C4-2B (cell line): ENCODE results near the gene BRINP1.

ENCODE experiments used
- CTCF ChIP-seq: fragments of 450-650 bp; conservative IDR thresholded peaks from 2 replicates; pipeline ENCODE4 v1.5.1; 2017; ENCODE audit warnings: mild to moderate bottlenecking
- ZFX ChIP-seq: fragments of 450-650 bp; IDR thresholded peaks from 2 replicates; pipeline ENCODE4 v1.6.1; 2017

- TF ChIP-seq CTCF (no peak), ZFX (no peak)
Measured at GRCh38 chr9:119221276-119221675, 148.0 kb downstream of the BRINP1 start.
